Middle frontal gyrus (tissue), 1 donor: Measurements from ENCODE around the gene GLYR1.

Source experiments
- DNase-seq: peaks from one replicate; pipeline ENCODE4 v3.0.0-alpha.2; 2015; ENCODE audit warnings: low spot score; ENCODE audit errors: extremely low spot score

The GLYR1 gene

DNA sequence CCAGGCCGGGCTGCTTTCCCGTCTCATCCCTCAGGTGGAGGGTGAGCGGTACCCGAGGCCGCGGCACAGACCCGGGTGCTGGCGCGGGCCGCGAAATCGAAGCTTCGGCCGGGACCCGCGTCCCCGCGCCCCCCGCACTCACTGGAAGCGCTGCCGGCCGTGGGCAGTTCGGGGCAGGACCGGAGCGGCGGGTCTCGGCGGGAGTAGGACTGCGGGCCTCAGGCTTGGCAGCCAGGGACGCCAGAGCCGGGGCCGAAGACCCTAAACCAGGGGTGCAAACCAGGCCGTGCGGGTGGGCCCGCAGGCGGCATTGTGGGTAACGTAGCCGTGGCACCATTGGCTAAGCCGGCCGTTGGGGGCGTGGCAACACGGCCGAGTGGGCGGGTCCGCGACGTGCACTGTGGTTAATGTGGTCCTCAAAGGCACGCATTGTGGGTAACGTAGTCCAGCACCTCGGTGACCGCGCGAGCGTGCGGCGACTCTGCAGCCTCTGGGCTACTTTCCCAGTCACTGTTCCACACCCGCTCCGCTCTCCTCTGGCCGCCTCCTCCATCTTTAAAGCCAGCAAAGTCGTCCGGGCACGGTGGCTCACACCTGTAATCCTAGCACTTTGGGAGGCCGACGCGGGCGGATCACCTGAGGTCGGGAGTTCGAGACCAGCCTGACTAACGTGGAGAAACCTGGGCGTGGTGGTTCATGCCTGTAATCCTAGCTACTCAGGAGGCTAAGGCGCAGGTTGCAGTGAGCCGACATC, 80.0 kb downstream of the GLYR1 start, which contains the start of gene ZNF500:
ZNF500 (minus strand) TSS at position 288 of the 754 bp plus-strand sequence. CDS start 1,184 bp downstream, outside the sequence.
- peak; percentile 95 for DNase-seq

DNA sequence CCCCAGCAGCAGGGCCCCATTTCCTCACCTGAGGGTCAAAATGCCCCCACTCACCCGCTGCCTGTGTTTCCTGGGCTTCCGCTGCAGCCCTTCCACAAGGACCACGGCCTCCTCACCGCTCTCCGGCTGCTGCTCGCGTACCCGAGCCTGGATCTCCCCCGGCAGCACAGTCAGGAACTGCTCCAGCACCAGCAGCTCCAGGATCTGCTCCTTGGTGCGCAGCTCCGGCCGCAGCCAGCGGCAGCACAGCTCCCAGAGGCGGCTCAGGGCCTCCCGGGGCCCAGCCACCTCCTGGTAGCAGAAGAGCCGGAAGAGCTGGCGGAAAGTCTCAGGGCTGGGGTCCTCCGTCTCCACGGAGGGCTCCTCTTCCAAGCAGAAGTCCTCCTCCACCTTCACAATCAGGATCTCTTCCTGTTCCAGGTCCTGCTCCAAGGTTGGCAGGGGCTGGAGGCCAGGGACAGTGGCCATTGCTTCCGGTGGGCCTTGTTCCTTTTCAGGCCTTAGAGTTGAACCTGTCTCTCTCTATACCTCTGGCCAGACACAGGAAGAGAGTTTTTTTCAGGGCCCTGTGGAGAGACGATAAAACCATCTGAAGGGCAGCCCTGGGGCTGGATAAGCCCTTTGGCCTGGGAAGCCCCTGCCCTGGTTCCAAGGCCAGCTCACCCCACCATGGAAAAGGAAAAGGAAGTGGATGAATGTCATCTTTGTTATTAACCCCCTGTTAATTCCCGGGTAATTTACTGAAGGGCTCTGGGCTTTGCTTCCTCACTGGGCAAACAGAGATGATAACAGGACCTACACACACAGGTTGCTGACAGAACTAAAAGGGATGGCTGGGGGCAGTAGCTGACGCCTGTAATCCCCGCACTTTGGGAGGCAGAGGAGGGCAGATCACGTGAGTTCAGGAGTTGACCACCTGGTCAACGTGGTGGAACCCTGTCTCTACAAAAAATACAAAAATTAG, 81.3 kb downstream of the GLYR1 start:
- no peak for DNase-seq

DNA sequence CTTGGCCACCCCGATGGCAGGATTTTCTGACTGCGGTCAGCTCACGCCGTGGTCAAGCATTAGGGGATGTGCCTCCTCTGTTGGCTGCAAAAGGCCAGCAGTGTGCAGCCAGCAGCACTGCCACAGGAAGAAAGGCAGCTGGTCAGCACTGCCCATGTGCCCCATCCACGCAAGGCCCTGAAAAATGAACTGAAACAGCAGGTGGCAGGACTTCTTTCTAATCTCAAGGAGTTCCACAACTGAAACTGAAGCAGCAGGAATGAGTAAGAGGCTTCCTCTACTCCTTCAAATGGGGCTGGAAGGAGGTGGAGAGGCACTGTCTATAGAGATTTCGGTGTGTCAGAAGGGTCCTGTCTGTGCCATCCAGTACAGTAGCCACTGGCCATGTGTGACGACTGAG, 83.3 kb downstream of the GLYR1 start:
- DNase-seq = no peak

DNA sequence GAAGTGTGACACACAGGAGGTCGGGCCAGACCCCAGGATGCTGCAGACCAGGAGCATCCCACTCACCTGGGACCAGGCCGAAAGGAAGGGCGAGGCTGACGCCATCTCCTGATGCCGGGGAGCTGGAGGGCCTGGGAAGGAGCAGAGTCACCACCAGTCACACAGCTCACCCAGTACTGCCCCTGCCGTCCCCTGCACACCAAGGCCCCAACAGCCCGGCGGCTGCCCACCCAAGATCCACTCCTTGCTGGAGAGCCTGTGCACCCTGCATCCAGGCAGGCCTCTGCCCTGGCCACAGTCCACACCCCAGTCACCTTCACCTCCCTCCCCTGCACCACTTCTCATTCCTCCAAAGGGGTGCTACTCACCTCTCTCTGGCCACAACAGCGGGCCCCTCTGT, 84.9 kb downstream of the GLYR1 start:
- DNase-seq = no peak

DNA sequence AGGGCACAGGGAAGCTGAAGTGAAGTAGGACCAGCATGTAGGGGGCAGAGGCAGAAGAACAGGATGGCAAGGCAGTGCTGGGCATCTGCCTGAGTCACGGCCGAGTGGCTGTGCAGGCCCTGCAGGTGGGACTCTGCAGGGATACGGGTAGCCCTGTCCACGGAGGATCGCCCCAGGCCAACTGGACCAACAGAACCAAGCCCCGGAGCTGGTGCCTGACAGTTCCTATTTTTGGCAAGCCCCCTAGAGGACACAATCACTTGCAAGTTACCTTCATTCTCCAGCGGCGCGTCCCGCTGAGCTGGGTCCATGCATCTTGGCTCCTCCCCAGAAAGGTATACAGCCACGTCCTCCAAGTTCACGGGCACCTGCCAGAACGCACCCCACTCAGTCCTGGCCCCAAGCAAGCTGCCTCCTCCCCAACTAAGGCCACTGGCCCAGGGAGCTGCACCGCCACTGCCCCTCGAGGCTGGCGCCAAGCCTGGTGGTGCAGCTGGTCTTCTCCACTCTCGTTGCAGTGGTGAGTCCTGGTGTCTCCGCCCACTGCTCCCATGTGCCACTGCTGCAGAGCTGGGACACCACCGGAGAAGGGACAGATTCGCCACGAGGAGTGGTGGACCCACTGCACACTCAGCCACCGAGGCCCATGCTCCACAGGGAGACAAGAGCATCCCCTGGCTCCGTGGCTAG, 86.7 kb downstream of the GLYR1 start:
- no peak for DNase-seq

DNA sequence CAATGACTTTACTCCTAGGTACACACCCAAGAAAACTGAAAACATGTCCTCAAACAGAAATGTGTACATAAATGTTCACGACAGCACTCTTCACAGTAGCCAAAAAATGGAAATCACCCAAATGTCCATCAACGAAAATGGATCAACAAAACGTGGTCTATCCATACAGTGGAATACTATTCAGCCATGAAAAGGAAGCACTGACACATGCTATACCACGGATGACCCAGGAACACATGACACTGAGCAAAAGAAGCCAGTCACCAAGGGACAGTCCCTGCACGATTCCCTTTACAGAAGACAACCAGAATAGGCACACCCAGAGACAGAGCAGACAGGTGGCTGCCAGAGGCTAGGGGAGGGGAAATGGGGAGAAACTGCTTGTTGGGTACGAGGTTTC, 91.4 kb downstream of the GLYR1 start:
- DNase-seq = no peak

DNA sequence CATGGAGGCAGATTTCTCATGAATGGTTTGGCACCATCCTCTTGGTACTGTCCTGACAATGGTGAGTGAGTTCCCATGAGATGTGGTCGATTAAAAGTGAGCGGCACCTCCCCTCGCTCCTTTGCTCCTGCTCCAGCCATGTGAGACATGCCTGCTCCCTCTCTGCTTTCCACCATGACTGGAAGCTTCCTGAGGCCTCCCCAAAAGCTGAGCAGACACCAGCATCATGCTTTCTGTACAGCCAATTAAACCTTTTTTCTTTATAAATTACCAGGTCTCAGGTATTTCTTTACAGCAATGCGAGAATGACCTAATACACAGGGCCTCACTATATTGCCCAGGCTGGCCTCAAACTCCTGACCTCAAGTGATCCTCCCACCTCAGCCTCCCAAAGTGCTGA, 92.2 kb downstream of the GLYR1 start:
- DNase-seq = no peak

DNA sequence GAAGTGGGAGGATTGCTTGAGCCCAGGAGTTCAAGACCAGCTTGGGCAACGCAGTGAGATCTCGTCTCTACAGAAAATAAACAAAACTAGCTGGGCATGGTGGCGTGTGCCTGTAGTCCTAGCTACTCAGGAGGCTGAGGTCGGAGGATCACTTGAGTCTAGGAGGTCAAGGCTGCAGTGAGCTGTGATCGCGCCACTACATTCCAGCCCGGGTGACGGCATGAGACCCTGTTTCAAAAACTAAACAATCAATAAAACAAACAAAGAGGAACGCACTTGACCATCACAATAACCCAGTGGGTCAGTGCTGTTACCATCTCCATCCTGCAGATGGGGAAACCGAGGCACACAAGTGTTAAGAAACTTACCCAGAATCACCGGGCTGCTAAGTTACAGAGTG, 93.9 kb downstream of the GLYR1 start:
- DNase-seq = no peak
